ENCODE data around the gene AJUBA. TPM values are rescaled to one million over a fixed set of nuclear protein-coding genes. Genes with fewer than 3 reads are reported as not detected.

Gene AJUBA
- total RNA-seq, 1 donor from 2014 or later = 110 TPM

GRCh38 chr14:22923746-22924145 is 58.6 kb downstream of the AJUBA start:
- H3K27ac Mint-ChIP-seq = no peak overlapping the region
- H3K36me3 Mint-ChIP-seq = peaks cover 43% of the 10 kb centered on the region
- no peak for DNase-seq (ENCODE audit: low spot score in 2 of 2, unreplicated experiment in 2 of 2)
- H3K4me1 Mint-ChIP-seq = peaks cover 20% of the 10 kb centered on the region
- H3K9me3 Mint-ChIP-seq = no peaks in the 10 kb centered on the region
- no peak overlapping the region for H3K4me3 Mint-ChIP-seq
- H3K27me3 Mint-ChIP-seq (ENCODE audit: low read depth) = no peaks in the 10 kb centered on the region
- no peak for TF ChIP-seq CTCF (IDR thresholded peaks at IDR 0.05; ENCODE audit: unreplicated experiment)

- TF ChIP-seq CTCF (IDR thresholded peaks at IDR 0.05; ENCODE audit: unreplicated experiment) = no peak
- Mint-ChIP-seq H3K4me1 (peaks cover 20% of the 10 kb centered on the region), H3K9me3 (no peaks in the 10 kb centered on the region), H3K27me3 (ENCODE audit: low read depth) (no peaks in the 10 kb centered on the region), H3K36me3 (peaks cover 43% of the 10 kb centered on the region), H3K27ac (no peak overlapping the region), H3K4me3 (no peak overlapping the region)
- no peak for DNase-seq (ENCODE audit: low spot score in 2 of 2, unreplicated experiment in 2 of 2)
Measured at GRCh38 chr14:22922294-22922693, 60.1 kb downstream of the AJUBA start.

Other genes starting within 250 kb of the AJUBA start
- gene OXA1L, start 215.9 kb downstream of the AJUBA start, total RNA-seq = 115 to 118 TPM (median 117 TPM) in 3 replicates
- gene SLC7A7, start 167.1 kb downstream of the AJUBA start, total RNA-seq = 8.3 to 9.8 TPM (median 8.9 TPM) in 3 replicates
- 67.4 to 77.0 TPM (median 74.4 TPM) in 3 replicates for gene MRPL52, start 152.7 kb downstream of the AJUBA start, total RNA-seq
- gene MMP14, start 146.0 kb downstream of the AJUBA start, total RNA-seq = 302 to 306 TPM (median 304 TPM) in 3 replicates
- 38.6 to 40.4 TPM (median 39.8 TPM) in 3 replicates for gene LRP10, start 110.8 kb downstream of the AJUBA start, total RNA-seq
- 2.6 to 3.0 TPM (median 3.0 TPM) in 3 replicates for gene REM2, start 99.3 kb downstream of the AJUBA start, total RNA-seq
- gene RBM23, start 63.4 kb downstream of the AJUBA start, total RNA-seq = 97.9 to 106 TPM (median 101 TPM) in 3 replicates
- gene PRMT5, start 53.2 kb downstream of the AJUBA start, total RNA-seq = 86.2 to 89.8 TPM (median 86.2 TPM) in 3 replicates
- gene HAUS4, start 25.5 kb downstream of the AJUBA start, total RNA-seq = 32.7 to 33.2 TPM (median 33.0 TPM) in 3 replicates
- gene C14orf93, start 27.6 kb upstream of the AJUBA start, total RNA-seq = 14.0 to 15.1 TPM (median 14.9 TPM) in 3 replicates
- 121 to 124 TPM (median 123 TPM) in 3 replicates for gene PSMB5, start 52.3 kb upstream of the AJUBA start, total RNA-seq
- 0.09 TPM in 1 of 3 replicates, not detected in the others for gene PSMB11, start 59.7 kb upstream of the AJUBA start, total RNA-seq
- gene CDH24, start 75.0 kb upstream of the AJUBA start, total RNA-seq = 26.4 to 30.4 TPM (median 29.3 TPM) in 3 replicates
- gene ACIN1, start 112.6 kb upstream of the AJUBA start, total RNA-seq = 372 to 401 TPM (median 374 TPM) in 3 replicates
- 43.2 to 48.5 TPM (median 45.6 TPM) in 3 replicates for gene C14orf119, start 113.0 kb upstream of the AJUBA start, total RNA-seq
- not detected in 3 replicates for gene CIROP, start 122.4 kb upstream of the AJUBA start, total RNA-seq
- not detected in 3 replicates for gene CEBPE, start 136.7 kb upstream of the AJUBA start, total RNA-seq
- 52.5 to 62.3 TPM (median 58.7 TPM) in 3 replicates for gene SLC7A8, start 201.1 kb upstream of the AJUBA start, total RNA-seq

All from mesothelial cell of epicardium (in vitro differentiated cells).